GOT3 (cell line): ENCODE results near the gene SLC9A5.

ENCODE experiments used
- DNase-seq: peaks from one replicate; lab custom pipeline; 2025; ENCODE audit warnings: mixed read lengths; lab: John Stamatoyannopoulos, UW

Gene SLC9A5

DNA sequence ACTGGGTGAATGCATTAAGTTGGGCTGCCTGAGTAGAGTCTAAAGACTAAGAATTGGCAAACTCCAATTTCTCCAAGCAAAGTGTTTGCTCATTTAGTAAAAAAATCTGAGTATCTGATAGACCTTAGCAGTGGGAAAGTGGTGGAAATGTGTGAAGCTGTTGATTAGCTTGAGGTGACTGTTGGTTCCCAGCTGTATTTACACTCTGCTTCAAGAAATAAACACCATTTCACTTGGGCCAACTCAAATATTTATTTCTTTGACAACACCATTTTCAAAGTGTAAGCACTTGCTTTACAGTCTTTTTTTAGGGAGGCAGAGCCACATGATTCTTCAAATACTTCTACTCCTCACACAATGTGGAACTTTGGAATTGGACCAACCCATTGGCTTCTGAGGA lies 69.1 kb downstream of the SLC9A5 start:
- no peak for DNase-seq
